Cardiac fibroblast (primary cell): ENCODE data around the gene FLOT2.
"Not testable (repeated sequence)": the region's sequence is repeated elsewhere in the genome, so short reads cannot be mapped to it uniquely, and the experiment has no call there.

ENCODE experiments used
- DNase-seq, 2 donors: peaks; one replicate each; pipeline versions ENCODE4 v3.0.0 to v3.0.0-alpha.2; 2010; ENCODE audit warnings: low read depth in 2 of 2
- H3K4me3 ChIP-seq, 2 donors: replicated peaks in 1 of 2; 1 replicate in 1 of 2; 2 replicates in 1 of 2; pipeline ENCODE4 v1.5.1; 2011; ENCODE audit warnings: low read depth in 2 of 2, low read length in 2 of 2, mild to moderate bottlenecking in 2 of 2, moderate library complexity in 1 of 2
- TF ChIP-seq, protein P1 (sequence below): IDR thresholded peaks from one replicate; pipeline ENCODE4 v1.5.1; 2011; ENCODE audit warnings: low read depth, mild to moderate bottlenecking, low read length, inconsistent platforms

FLOT2 gene

DNA sequence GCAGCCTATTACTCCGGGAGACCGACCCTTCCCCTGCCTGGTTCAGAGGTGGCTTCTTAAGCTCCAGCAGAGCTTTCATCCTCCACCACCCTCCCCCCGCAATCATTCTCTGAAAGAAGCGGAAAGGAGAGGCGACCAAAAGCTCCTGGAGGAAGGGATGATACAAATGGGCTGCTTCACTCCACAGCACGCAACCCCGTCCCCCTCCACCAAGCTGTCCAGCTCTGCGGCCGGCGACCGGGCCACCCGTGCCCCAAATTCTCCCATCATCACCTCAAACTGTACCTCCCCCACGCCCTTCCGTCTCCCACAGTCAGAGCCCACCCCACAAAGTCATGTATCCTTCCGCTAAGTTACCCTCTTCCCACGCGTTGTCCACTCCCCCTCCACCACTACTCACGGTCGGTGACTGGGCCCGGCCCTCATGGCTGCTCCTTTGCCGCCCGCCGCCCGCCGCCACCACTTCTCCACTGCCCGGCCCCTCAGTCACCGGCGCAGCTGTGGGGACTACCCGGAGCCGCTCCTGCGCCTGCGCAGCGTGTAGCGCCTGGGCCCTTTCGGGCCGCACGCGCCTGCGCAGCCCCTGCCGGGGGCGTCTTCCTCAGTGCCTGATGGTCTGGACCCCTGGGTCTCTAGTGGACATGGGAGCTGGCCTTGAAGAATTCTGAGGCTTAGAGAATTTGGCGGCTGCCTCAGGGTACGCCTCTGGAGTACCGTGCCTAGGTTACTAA, 55.1 kb downstream of the FLOT2 start, which contains the start of gene FAM222B:
Gene FAM222B, minus strand, starts transcription at position 509 of the 731 bp plus-strand sequence. CDS start 76,123 bp downstream, outside the sequence.
- H3K4me3 ChIP-seq: peak within 1 kb of the TSS; percentile 67 to 94
- TF ChIP-seq, protein P1, sequence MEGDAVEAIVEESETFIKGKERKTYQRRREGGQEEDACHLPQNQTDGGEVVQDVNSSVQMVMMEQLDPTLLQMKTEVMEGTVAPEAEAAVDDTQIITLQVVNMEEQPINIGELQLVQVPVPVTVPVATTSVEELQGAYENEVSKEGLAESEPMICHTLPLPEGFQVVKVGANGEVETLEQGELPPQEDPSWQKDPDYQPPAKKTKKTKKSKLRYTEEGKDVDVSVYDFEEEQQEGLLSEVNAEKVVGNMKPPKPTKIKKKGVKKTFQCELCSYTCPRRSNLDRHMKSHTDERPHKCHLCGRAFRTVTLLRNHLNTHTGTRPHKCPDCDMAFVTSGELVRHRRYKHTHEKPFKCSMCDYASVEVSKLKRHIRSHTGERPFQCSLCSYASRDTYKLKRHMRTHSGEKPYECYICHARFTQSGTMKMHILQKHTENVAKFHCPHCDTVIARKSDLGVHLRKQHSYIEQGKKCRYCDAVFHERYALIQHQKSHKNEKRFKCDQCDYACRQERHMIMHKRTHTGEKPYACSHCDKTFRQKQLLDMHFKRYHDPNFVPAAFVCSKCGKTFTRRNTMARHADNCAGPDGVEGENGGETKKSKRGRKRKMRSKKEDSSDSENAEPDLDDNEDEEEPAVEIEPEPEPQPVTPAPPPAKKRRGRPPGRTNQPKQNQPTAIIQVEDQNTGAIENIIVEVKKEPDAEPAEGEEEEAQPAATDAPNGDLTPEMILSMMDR: no peak
- peak; percentile 83 to 86 for DNase-seq

DNA sequence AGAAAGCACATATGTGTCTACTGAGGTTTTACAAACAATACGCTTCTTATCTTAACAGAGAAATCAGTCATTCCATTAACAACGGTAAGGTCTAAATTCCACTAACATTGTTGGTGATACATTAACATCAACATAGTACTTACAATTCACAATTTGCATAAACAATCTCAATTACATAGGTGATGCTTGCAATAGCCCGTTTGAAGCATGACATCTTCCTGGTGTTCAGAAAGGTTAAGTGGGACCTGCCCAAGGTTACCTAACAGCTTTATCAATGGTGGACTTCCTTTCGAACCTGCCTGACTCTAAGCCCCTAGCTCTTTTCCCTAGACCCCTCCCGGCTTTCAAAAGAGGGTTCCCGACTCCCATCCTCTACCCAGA, 55.6 kb downstream of the FLOT2 start:
- DNase-seq: peak in 1 of 2 donors; percentile 7
- H3K4me3 ChIP-seq: peak overlapping the region; percentile 67 to 94
- TF ChIP-seq, protein P1: no peak

DNA sequence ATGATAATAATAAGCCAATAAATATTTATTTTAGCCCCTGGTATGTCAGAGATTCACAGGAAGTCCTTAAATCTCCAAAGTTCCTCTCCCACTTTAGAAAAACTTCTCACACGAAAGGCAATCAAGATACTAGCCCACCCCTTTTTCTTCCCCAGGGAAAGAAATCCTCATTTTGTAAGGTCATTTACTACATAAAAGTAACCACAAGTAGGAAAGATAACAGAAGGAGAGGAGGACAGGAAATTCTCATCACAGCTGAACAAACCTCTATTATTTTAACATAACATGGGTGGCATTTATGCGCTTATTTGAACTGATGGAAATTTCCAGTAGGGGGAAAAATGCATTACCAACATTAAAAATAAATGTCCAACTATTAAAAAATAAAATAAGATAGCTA, 58.3 kb downstream of the FLOT2 start:
- H3K4me3 ChIP-seq: no peak overlapping the region
- DNase-seq: peak in 1 of 2 donors; percentile 25
- TF ChIP-seq, protein P1: no peak

DNA sequence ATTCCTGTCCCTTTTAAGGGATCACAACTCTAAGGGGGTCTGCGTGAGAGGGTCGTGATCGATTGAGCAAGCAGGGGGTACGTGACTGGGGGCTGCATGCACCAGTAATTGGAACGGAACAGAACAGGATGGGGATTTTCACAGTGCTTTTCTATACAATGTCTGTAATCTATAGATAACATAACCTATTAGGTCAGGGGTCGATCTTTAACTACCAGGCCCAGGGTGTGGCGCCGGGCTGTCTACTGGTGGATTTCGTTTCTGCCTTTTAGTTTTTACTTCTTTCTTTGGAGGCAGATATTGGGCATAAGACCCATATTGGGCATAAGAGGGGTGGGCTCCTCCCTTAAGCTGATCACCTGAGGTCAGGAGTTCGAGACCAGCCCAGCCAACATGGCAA, 61.0 kb downstream of the FLOT2 start:
- not testable (repeated sequence) for DNase-seq

DNA sequence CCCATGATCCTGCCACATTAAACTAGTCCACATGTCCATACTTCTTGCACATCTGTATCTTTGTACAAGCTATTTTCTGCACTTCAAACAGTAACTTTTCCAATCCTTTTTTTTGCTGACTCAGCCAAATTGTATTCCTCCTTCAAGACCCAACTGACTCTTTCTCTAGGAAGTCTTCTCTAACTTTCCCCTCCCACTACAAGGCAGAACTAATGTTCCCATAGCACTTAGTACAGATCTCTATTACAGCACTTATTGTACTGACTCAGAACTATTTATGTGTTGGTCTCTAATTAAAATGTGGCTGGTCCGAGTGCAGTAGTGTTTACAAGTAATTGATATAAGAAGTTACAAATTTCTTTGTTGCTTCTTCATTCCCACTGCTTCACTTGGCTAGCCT, 63.1 kb downstream of the FLOT2 start:
- TF ChIP-seq, protein P1: no peak
- DNase-seq: no peak
- H3K4me3 ChIP-seq: no peak overlapping the region

More for the DNA sequence above, 61.0 kb downstream of the FLOT2 start:
- not testable (repeated sequence) for H3K4me3 ChIP-seq
